ENCODE measurements around the gene INPP5A.

DNA sequence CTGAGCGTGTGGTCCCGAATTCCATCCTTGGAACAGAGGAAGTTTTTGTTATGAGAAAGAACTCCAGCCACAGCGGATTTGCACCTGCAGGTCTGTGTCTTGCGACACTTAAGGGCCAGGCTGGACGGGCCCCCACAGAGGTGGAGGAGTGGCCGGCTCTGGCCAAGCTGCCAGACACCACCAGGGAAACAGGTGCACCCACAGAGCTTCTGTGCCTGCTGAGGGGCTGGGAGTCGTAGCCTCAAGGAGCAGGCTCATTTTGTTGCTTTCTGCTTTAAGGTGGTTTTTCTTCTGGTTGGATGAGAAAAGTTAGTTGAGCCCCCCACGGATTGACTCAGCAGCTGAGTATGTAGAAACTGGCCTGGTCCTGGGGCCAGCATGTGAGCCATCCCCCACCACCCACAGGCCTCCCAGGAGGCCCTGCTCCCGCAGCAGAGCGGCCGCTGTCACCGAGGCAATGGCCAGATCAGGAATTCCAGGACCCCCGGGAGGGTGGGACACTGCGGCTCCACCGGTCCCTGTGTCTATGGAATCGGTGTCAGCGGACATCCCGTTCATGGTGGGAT, 206.4 kb downstream of the INPP5A start:
- TF ChIP-seq ZNF331 (CRISPR knock-in tag; IDR thresholded peaks at IDR 0.05) = no peak
- TF ChIP-seq, protein P1, sequence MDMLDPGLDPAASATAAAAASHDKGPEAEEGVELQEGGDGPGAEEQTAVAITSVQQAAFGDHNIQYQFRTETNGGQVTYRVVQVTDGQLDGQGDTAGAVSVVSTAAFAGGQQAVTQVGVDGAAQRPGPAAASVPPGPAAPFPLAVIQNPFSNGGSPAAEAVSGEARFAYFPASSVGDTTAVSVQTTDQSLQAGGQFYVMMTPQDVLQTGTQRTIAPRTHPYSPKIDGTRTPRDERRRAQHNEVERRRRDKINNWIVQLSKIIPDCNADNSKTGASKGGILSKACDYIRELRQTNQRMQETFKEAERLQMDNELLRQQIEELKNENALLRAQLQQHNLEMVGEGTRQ (IDR thresholded peaks at IDR 0.05; ENCODE audit: low read depth, low read length) = no peak
- TF ChIP-seq, protein P1 (CRISPR knock-in tag; IDR thresholded peaks at IDR 0.05; ENCODE audit: borderline replicate concordance) = no peak
- TF ChIP-seq NR3C1 (CRISPR knock-in tag; IDR thresholded peaks at IDR 0.05) = no peak
- no peak for TF ChIP-seq CBX2 (IDR thresholded peaks at IDR 0.05; ENCODE audit: low read depth, low read length)
- TF ChIP-seq CBX2 (CRISPR knock-in tag; IDR thresholded peaks at IDR 0.05; ENCODE audit: low read depth) = no peak
- TF ChIP-seq CREB1 (IDR thresholded peaks at IDR 0.05) = no peak
- TF ChIP-seq CREB1 (CRISPR knock-in tag; IDR thresholded peaks at IDR 0.05) = no peak
- TF ChIP-seq THAP7 (CRISPR knock-in tag; IDR thresholded peaks at IDR 0.05) = no peak
- no peak for TF ChIP-seq MED1 (CRISPR knock-in tag; IDR thresholded peaks at IDR 0.05)
- no peak for TF ChIP-seq POLR2AphosphoS5 (IDR thresholded peaks at IDR 0.05; ENCODE audit: low read depth, low read length)
- TF ChIP-seq, protein P2, sequence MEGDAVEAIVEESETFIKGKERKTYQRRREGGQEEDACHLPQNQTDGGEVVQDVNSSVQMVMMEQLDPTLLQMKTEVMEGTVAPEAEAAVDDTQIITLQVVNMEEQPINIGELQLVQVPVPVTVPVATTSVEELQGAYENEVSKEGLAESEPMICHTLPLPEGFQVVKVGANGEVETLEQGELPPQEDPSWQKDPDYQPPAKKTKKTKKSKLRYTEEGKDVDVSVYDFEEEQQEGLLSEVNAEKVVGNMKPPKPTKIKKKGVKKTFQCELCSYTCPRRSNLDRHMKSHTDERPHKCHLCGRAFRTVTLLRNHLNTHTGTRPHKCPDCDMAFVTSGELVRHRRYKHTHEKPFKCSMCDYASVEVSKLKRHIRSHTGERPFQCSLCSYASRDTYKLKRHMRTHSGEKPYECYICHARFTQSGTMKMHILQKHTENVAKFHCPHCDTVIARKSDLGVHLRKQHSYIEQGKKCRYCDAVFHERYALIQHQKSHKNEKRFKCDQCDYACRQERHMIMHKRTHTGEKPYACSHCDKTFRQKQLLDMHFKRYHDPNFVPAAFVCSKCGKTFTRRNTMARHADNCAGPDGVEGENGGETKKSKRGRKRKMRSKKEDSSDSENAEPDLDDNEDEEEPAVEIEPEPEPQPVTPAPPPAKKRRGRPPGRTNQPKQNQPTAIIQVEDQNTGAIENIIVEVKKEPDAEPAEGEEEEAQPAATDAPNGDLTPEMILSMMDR (CRISPR knock-in tag; IDR thresholded peaks at IDR 0.05) = no peak
- no peak for TF ChIP-seq JUND (CRISPR knock-in tag; IDR thresholded peaks at IDR 0.05)

All from HepG2 (cell line).